IMR-90 (cell line): ENCODE measurements around the gene CDR2. TPM values are rescaled to one million over a fixed set of nuclear protein-coding genes. Genes with fewer than 3 reads are reported as not detected.

Experiments used
- polyA plus RNA-seq, 3 experiments: library from polyadenylated mRNA; depleted of rRNA; stranded (reverse); fragments of >200 nt; gene quantifications; 2 replicates each; pipeline ENCODE4 v1.2.3, GENCODE V29; 2012; ENCODE audit warnings: low replicate concordance in 1 of 3
- total RNA-seq: library from RNA; depleted of rRNA; stranded (reverse); fragments of >200 nt; gene quantifications from 2 replicates; pipeline ENCODE4 v1.2.3, GENCODE V29; 2012
- TF ChIP-seq, protein P1 (sequence below): conservative IDR thresholded peaks from 2 replicates; pipeline ENCODE4 v1.5.1; 2012; ENCODE audit warnings: mild to moderate bottlenecking, low read depth, low read length, improper control_type of control experiment

CDR2 gene
- total and polyA plus RNA-seq, 2 of the 4 experiments (the other 2 are of a cell fraction): 37.7 to 48.4 TPM

DNA sequence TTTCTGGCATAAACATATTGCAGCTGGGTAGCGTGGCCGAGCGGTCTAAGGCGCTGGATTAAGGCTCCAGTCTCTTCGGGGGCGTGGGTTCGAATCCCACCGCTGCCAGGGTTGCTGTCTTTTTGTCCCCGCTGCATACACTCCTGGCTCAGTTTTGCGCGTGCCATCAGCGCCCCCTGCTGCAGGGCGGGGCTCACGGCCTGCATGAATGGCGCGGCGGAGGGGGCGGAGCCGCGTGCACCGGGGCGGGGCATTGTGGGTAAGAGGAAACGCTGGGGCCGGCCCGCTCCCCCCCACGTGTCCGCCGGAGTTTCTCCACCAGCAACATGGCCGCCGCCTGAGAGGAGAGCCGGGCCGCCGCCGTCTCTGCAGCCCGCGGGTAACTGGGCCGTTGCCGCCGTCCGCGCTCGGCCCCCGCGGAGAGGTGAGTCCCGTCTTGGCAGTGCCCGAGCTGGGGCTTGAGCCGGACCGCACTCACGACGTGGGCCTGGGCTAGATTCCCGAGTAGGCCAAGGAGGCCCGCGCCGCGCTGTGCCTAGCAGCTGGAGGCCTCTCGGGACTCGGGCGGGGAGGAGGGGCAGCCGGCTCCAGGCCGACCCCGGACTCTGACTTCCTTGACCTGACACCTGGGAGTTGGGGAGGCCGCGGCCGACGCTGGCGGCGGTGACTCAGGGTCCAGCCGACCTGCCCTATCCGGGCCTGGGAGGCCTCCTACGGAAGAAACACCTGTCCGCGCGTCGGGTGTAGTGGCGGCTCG lies 77.1 kb downstream of the CDR2 start, which contains the start of gene POLR3E (continued):
- TF ChIP-seq, protein P1, sequence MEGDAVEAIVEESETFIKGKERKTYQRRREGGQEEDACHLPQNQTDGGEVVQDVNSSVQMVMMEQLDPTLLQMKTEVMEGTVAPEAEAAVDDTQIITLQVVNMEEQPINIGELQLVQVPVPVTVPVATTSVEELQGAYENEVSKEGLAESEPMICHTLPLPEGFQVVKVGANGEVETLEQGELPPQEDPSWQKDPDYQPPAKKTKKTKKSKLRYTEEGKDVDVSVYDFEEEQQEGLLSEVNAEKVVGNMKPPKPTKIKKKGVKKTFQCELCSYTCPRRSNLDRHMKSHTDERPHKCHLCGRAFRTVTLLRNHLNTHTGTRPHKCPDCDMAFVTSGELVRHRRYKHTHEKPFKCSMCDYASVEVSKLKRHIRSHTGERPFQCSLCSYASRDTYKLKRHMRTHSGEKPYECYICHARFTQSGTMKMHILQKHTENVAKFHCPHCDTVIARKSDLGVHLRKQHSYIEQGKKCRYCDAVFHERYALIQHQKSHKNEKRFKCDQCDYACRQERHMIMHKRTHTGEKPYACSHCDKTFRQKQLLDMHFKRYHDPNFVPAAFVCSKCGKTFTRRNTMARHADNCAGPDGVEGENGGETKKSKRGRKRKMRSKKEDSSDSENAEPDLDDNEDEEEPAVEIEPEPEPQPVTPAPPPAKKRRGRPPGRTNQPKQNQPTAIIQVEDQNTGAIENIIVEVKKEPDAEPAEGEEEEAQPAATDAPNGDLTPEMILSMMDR: peak; percentile 94
